Measurements from ENCODE around the gene SLC12A4. TPM values are rescaled to one million over a fixed set of nuclear protein-coding genes. Genes with fewer than 3 reads are reported as not detected.
"Not testable (repeated sequence)": the region's sequence is repeated elsewhere in the genome, so short reads cannot be mapped to it uniquely, and the experiment has no call there.

The SLC12A4 gene
- 46.2 and 47.1 TPM in 2 replicates for total RNA-seq

DNA sequence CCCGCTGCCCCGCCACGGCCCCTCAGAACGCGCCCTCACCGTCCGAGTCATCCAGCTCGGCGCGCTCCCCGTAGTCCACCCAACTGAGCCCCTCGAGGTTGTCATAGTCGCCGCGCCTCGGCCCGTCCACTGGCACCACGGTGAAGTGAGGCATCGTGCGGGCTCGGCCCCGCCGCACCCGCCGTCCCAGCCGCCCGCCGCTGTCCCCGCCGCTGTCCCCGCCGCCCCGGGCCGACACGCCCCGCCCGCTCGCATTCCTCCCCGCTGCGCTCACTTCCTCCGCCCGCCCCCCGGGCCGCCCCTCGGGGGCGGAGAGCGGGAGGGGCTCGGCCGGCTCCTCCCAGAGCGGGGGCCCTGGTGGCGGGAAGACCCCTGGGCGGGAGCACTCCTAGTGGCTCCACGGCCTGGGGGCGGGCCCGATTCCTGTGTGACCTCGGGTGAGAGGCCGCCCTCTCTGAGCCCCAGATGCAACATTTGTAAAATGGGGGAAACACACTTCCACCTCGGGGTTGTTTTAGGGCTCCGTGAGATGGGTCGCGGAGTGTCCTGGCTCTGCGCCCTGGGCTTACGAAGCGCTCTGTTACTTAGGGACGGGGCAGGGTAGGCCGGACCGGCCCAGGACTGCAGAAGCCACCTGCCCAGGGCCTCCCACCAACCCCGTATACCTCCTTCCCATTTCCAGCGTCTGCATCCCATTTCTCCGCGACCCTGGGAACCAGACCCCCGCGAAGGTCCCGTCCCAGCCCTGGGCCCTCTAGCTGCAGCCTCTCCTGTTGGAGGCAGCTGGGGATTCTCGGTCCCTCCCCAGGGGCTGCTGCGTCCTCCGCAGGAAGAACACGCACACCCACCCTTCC is at the start of gene SLC12A4:
Gene SLC12A4 (minus strand): TSS at position 238 of the 854 bp plus-strand sequence. CDS start 84 bp downstream, at position 154.
- Mint-ChIP-seq H3K27ac (peak within 1 kb of the TSS; percentile 88), H3K9me3 (no peaks in the 10 kb centered on the region), H3K27me3 (ENCODE audit: low read depth) (no peaks in the 10 kb centered on the region), H3K36me3 (ENCODE audit: low read depth) (peaks cover 4% of the 10 kb centered on the region), H3K4me3 (ENCODE audit: low read depth) (peak within 1 kb of the TSS; percentile 100), H3K4me1 (ENCODE audit: low read depth) (peaks cover 27% of the 10 kb centered on the region)
- peak; percentile 86 for DNase-seq (ENCODE audit: low spot score)
- intact Hi-C loops (cut with micrococcal nuclease) = loop anchor here (1.0 to 2.0 kb wide), 2 partner anchors 16 to 33 kb away; no protein-coding TSS in a partner anchor

DNA sequence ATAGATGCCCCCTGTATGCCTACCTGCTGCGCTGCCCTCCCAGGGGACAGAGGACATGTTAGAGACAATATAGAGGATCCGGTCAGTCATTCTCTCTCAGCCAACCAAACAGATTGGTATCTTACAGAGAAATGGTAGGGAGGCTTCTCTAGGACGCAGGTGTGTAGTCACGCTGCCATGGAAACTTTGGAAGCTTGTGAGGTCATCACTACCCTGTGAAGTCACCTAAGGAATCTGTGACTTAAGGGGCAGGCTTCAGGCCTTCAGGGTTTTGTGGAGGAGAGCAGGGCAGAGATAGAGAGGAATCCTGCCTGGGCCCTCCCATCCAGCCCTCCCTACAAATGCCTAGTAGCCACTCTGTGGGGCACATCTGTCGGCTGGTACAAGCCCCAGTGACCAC is 47.2 kb upstream of the SLC12A4 start, which contains the start of gene DPEP2NB:
Gene DPEP2NB (minus strand): TSS at position 231 of the 400 bp plus-strand sequence. CDS start 141 bp downstream, at position 90.
- intact Hi-C loops (cut with micrococcal nuclease) = no loop called here
- no peak for DNase-seq (ENCODE audit: low spot score)
- Mint-ChIP-seq H3K27ac (no peak within 1 kb of the TSS), H3K9me3 (no peaks in the 10 kb centered on the region), H3K4me1 (ENCODE audit: low read depth) (peaks cover 6% of the 10 kb centered on the region), H3K27me3 (ENCODE audit: low read depth) (no peaks in the 10 kb centered on the region), H3K4me3 (ENCODE audit: low read depth) (no peak within 1 kb of the TSS), H3K36me3 (ENCODE audit: low read depth) (peaks cover 5% of the 10 kb centered on the region)

DNA sequence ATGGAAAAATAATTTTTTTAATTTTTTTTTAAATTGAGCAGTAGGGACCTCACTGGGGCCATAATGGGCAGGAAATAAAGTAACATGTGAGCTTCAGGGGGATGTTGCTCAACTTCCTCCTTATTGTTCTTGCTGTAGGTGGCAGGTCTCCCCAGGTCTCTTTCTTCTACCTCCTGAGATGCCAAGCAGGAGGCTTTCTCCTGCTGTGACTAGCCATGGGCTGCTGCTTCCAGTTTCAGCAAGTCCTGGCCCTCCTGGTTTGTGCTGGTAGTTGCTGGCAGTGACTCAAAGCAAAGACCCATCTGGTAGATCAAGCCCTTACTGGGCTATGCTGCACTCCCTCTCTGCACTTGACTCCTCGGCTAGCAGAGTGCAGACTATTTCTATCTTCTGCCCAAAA is 45.0 kb upstream of the SLC12A4 start:
- no peaks in the 10 kb centered on the region for H3K9me3 Mint-ChIP-seq
- no peak for DNase-seq (ENCODE audit: low spot score)
- intact Hi-C loops (cut with micrococcal nuclease) = no loop called here
- no peaks in the 10 kb centered on the region for H3K27me3 Mint-ChIP-seq (ENCODE audit: low read depth)
- H3K36me3 Mint-ChIP-seq (ENCODE audit: low read depth) = no peaks in the 10 kb centered on the region
- peaks cover 3% of the 10 kb centered on the region for H3K4me1 Mint-ChIP-seq (ENCODE audit: low read depth)
- H3K27ac Mint-ChIP-seq = no peak overlapping the region
- H3K4me3 Mint-ChIP-seq (ENCODE audit: low read depth) = no peak overlapping the region

DNA sequence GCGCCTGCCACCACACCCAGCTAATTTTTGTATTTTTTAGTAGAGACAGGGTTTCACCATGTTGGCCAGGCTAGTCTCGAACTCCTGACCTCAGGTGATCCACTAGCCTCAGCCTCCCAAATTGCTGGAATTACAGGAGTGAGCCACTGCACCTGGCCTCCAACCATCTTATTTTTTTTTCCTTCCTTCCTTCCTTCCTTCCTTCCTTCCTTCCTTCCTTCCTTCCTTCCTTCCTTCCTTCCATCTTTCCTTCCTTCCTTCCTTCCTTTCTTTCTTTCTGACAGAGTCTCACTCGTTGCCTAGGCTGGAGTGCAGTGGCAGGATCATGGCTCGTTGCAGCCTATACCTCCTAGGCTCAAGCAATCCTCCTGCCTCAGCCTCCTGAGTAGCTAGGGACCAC is 41.4 kb upstream of the SLC12A4 start:
- DNase-seq (ENCODE audit: low spot score); H3K9me3 Mint-ChIP-seq; H3K4me3 Mint-ChIP-seq (ENCODE audit: low read depth); H3K36me3 Mint-ChIP-seq (ENCODE audit: low read depth); H3K27me3 Mint-ChIP-seq (ENCODE audit: low read depth); H3K27ac Mint-ChIP-seq; intact Hi-C loops (cut with micrococcal nuclease): not testable (repeated sequence)
- peaks cover 13% of the 10 kb centered on the region for H3K4me1 Mint-ChIP-seq (ENCODE audit: low read depth)

DNA sequence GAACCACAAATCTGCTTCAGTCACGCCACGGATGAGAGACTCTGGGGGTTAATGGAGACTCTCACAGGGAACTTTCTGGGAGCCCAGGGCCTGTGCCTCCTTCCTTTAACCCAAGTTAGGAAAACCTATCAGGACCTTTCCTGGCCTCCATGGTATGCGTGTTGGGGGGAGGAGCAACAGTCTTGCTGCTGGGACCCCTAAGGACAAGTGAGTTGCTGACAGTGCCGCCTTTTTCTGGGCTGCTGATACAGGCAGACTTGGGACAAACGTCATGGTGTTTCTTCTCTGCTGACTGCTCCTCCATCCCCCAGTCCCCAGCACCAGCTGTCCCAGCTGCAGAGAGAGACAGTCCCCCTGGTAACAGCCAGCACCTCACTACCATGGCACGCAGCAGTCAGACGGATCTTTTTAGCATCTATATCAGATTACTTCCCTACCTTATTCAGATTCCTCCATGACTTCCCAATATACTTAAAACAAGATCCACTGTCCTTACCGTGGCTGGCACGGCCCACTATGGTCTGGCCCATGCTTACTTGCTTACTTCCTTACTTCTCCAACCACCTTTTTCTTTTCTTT is 40.8 kb upstream of the SLC12A4 start:
- Mint-ChIP-seq H3K9me3 (no peaks in the 10 kb centered on the region), H3K4me1 (ENCODE audit: low read depth) (peaks cover 13% of the 10 kb centered on the region), H3K36me3 (ENCODE audit: low read depth) (no peaks in the 10 kb centered on the region), H3K27ac (no peak overlapping the region), H3K4me3 (ENCODE audit: low read depth) (no peak overlapping the region), H3K27me3 (ENCODE audit: low read depth) (no peaks in the 10 kb centered on the region)
- intact Hi-C loops (cut with micrococcal nuclease) = no loop called here
- DNase-seq (ENCODE audit: low spot score) = no peak

DNA sequence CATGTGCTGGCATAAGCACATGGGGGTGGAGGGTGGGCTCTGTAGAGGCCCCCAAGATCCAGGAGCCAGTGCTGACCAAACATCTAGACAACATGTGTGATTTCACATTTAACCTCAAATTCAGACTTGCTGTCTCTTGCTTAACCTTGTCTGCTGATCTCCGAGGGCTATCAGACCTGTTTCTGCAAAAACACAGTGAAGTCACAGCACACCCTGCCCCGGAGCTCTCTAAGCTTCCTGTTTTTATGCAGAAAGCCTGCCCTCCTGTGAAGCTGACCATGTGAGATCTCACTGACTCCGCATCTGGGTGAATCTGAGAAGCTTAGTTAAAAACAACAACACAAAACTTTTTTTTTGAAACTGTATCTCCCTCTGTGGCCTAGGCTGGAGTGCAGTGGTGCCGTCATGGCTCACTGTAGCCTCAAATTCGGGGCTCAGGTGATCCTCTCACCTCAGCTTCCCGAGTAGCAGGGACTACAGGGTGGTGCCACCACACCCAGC is 37.4 kb upstream of the SLC12A4 start:
- intact Hi-C loops (cut with micrococcal nuclease) = no loop called here
- H3K4me3 Mint-ChIP-seq (ENCODE audit: low read depth) = no peak overlapping the region

DNA sequence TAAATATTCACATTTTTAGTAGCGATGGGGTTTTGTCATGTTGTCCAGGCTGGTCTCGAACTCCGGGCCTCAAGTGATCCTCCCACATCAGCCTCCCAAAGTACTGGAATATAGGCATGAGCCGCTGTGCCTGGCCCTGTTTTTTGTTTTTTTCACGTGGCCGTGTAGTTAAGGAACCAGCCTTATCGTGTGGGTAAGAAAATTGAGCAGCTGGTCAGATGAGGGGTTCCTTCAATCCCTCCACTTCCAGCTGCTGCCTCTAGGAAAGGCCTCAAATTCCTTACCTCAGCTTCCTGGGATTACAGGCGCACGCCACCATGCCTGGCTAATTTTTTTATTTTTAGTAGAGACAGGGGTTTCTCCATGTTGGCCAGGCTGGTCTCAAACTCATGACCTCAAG is 36.8 kb upstream of the SLC12A4 start:
- Mint-ChIP-seq H3K4me3 (ENCODE audit: low read depth) (no peak overlapping the region), H3K27ac (peak overlapping the region; percentile 83), H3K27me3 (ENCODE audit: low read depth) (no peaks in the 10 kb centered on the region), H3K9me3 (no peaks in the 10 kb centered on the region), H3K36me3 (ENCODE audit: low read depth) (no peaks in the 10 kb centered on the region), H3K4me1 (ENCODE audit: low read depth) (peaks cover 15% of the 10 kb centered on the region)
- intact Hi-C loops (cut with micrococcal nuclease) = no loop called here
- DNase-seq (ENCODE audit: low spot score) = no peak

More for the DNA sequence above, 37.4 kb upstream of the SLC12A4 start:
- Mint-ChIP-seq H3K27ac (peak overlapping the region; percentile 83), H3K36me3 (ENCODE audit: low read depth) (no peaks in the 10 kb centered on the region), H3K9me3 (no peaks in the 10 kb centered on the region), H3K4me1 (ENCODE audit: low read depth) (peaks cover 10% of the 10 kb centered on the region), H3K27me3 (ENCODE audit: low read depth) (no peaks in the 10 kb centered on the region)
- DNase-seq (ENCODE audit: low spot score) = peak; percentile 23

DNA sequence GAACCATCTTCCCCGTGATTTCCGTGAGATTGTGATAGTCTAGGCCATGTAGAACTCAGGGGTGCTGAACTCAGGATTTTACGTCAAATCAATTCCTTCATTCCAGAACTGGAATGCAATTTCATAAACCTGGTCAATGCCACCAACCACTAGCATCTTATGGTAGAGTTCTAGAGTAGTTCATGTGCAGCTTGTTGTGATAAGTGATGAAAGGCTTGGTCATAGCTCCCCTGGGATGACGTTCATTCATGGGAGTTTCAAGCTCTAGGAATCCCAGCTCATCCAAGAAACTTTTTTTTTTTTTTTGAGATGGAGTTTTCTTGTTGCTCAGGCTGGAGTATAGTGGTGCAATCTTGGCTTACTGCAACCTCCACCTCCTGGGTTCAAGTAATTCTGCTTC is 34.6 kb upstream of the SLC12A4 start:
- Mint-ChIP-seq H3K9me3 (no peaks in the 10 kb centered on the region), H3K4me1 (ENCODE audit: low read depth) (peaks cover 32% of the 10 kb centered on the region), H3K27ac (no peak overlapping the region), H3K36me3 (ENCODE audit: low read depth) (no peaks in the 10 kb centered on the region), H3K4me3 (ENCODE audit: low read depth) (no peak overlapping the region), H3K27me3 (ENCODE audit: low read depth) (no peaks in the 10 kb centered on the region)
- DNase-seq (ENCODE audit: low spot score) = no peak
- intact Hi-C loops (cut with micrococcal nuclease) = no loop called here

DNA sequence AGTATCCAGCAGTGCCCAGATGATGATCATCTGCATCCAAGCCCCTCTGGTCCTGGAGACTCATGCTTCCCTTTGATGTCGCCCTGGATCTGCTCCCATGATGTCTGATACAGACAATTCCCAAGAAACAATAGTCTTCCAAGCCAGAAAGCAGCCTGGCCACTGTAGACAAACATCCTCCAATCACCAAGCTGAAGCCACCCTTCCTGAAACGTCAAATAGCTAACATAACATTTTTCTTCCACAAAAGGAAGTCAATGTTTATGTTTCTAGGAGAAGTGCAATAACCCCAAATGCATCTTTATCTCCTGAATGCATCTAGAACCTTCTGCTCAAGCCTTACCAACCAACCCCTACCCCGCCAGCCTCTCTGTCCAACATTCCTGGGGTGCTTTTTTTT is 32.0 kb upstream of the SLC12A4 start:
- no peak for DNase-seq (ENCODE audit: low spot score)
- H3K27me3 Mint-ChIP-seq (ENCODE audit: low read depth) = no peaks in the 10 kb centered on the region
- peak overlapping the region; percentile 63 for H3K4me3 Mint-ChIP-seq (ENCODE audit: low read depth)
- H3K9me3 Mint-ChIP-seq = no peaks in the 10 kb centered on the region
- no peaks in the 10 kb centered on the region for H3K36me3 Mint-ChIP-seq (ENCODE audit: low read depth)
- intact Hi-C loops (cut with micrococcal nuclease) = no loop called here
- H3K4me1 Mint-ChIP-seq (ENCODE audit: low read depth) = peaks cover 33% of the 10 kb centered on the region
- peak overlapping the region; percentile 78 for H3K27ac Mint-ChIP-seq

DNA sequence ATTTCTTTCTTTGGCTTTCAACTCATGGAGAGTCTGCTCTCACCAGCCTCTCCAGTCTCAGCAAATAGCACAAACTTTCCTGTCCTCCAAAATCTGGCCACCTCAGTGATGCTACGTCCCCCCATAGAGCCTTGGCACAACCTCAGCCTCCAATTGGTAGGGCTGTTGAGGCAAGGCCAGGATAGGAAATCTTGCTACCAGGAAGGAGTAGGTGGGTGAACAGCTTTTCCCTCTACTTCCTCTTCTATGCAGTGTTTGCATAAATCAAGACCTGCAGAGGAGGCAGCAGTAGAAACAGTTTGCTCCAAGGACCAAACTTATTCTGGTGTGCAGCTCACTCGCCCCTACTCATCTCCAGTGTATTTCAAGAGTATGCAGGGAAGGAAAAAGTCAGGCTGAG is 31.5 kb upstream of the SLC12A4 start:
- intact Hi-C loops (cut with micrococcal nuclease) = loop anchor here (2.0 to 5.0 kb wide), 2 partner anchors 23 to 82 kb away; partner anchors contain the start of genes DDX28 and DUS2
- peak overlapping the region; percentile 66 for H3K4me3 Mint-ChIP-seq (ENCODE audit: low read depth)
- no peak for DNase-seq (ENCODE audit: low spot score)
- peak overlapping the region; percentile 90 for H3K27ac Mint-ChIP-seq
- H3K4me1 Mint-ChIP-seq (ENCODE audit: low read depth) = peaks cover 37% of the 10 kb centered on the region
- H3K9me3 Mint-ChIP-seq = no peaks in the 10 kb centered on the region
- H3K27me3 Mint-ChIP-seq (ENCODE audit: low read depth) = no peaks in the 10 kb centered on the region
- H3K36me3 Mint-ChIP-seq (ENCODE audit: low read depth) = no peaks in the 10 kb centered on the region

DNA sequence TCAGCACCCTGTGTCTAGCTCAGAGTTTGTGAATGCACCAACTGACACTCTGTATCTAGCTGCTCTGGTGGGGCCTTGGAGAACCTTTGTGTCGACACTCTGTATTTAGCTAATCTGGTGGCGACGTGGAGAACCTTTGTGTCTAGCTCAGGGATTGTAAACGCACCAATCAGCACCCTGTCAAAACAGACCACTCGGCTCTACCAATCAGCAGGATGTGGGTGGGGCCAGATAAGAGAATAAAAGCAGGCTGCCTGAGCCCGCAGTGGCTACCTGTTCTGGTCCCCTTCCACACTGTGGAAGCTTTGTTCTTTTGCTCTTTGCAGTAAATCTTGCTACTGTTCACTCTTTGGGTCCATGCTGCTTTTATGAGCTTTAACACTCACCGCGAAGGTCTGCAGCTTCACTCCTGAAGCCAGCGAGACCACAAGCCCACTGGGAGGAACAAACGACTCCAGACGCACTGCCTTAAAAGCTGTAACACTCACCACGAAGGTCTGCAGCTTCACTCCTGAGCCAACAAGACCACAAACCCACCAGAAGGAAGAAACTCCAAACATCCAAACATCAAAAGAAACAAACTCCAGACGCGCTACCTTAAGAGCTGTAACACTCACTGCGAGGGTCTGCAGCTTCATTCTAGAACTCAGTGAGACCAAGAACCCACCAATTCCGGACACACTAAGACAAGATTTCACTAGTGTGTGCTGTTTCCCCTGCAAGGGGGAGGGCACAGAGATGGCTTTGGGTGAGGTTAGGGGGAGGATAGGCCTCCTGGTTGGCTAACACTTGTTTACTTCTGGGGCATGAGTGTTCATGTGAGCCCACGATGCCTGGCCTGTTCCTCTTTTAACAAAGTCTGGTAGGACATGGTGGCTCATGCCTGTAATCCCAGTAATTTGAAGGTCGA is 30.6 kb upstream of the SLC12A4 start, which contains the start of gene DPEP2:
Gene DPEP2 (minus strand): TSS at position 706 of the 910 bp plus-strand sequence. CDS start 6,272 bp downstream, outside the sequence.
- intact Hi-C loops (cut with micrococcal nuclease) = loop anchor here (2.0 to 5.0 kb wide), 2 partner anchors 24 to 83 kb away; partner anchors contain the start of genes DDX28 and DUS2
- DNase-seq (ENCODE audit: low spot score) = peak; percentile 31
- H3K9me3 Mint-ChIP-seq; H3K27me3 Mint-ChIP-seq (ENCODE audit: low read depth); H3K36me3 Mint-ChIP-seq (ENCODE audit: low read depth): not testable (repeated sequence)
- peak within 1 kb of the TSS; percentile 90 for H3K27ac Mint-ChIP-seq
- H3K4me1 Mint-ChIP-seq (ENCODE audit: low read depth) = peaks cover 41% of the 10 kb centered on the region
- peak within 1 kb of the TSS; percentile 66 for H3K4me3 Mint-ChIP-seq (ENCODE audit: low read depth)

DNA sequence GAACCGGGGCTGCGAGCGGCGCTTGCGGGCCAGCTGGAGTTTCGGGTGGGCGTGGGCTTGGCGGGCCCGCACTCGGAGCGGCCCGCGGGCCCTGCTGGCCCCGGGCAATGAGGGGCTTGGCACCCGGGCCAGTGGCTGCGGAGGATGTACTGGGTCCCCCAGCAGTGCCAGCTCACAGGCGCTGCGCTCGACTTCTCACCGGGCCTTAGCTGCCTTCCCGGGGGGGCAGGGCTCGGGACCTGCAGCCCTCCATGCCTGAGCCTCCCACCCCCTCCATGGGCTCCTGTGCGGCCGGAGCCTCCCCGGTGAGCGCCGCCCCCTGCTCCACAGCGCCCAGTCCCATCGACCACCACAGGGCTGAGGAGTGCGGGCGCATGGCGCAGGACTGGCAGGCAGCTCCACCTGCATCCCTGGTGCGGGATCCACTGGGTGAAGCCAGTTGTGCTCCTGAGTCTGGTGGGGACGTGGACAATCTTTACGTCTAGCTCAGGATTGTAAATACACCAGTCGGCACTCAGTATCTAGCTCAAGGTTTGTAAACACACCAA is 29.9 kb upstream of the SLC12A4 start:
- H3K27ac Mint-ChIP-seq = peak overlapping the region; percentile 90
- not testable (repeated sequence) for H3K4me3 Mint-ChIP-seq (ENCODE audit: low read depth)
- peaks cover 47% of the 10 kb centered on the region for H3K4me1 Mint-ChIP-seq (ENCODE audit: low read depth)

More for the DNA sequence above, 29.9 kb upstream of the SLC12A4 start:
- not testable (repeated sequence) for H3K36me3 Mint-ChIP-seq (ENCODE audit: low read depth); H3K9me3 Mint-ChIP-seq; H3K27me3 Mint-ChIP-seq (ENCODE audit: low read depth); DNase-seq (ENCODE audit: low spot score)
- intact Hi-C loops (cut with micrococcal nuclease) = loop anchor here (2.0 to 5.0 kb wide), 2 partner anchors 24 to 84 kb away; partner anchors contain the start of genes DDX28 and DUS2
